DMS114 treated with DMSO at 0.1 percent for 48 hours (cell line): ENCODE data around the gene TGFBR3.

ENCODE experiments used
- DNase-seq: peaks from one replicate; lab custom pipeline; 2025; ENCODE audit not compliant: unreplicated experiment; lab: John Stamatoyannopoulos, UW

The TGFBR3 gene

GRCh38 chr1:91885716-91886506, at the start of gene TGFBR3:
Gene TGFBR3, minus strand, starts transcription at chr1:91886151. Its CDS starts 24,620 bp downstream, at chr1:91861531.
- DNase-seq, result peak; percentile 73

- no peak for DNase-seq
Measured at GRCh38 chr1:91929250-91929649, 43.3 kb upstream of the TGFBR3 start.

- DNase-seq, result no peak
Measured at GRCh38 chr1:91928026-91928425, 42.1 kb upstream of the TGFBR3 start.

- DNase-seq, result no peak
Measured at GRCh38 chr1:91925644-91926435, 39.9 kb upstream of the TGFBR3 start.

GRCh38 chr1:91924146-91924545, 38.2 kb upstream of the TGFBR3 start:
- no peak for DNase-seq

GRCh38 chr1:91919962-91920361, 34.0 kb upstream of the TGFBR3 start:
- DNase-seq, result no peak

- DNase-seq, result no peak
Measured at GRCh38 chr1:91916811-91917460, 31.0 kb upstream of the TGFBR3 start.

- no peak for DNase-seq
Measured at GRCh38 chr1:91916046-91916445, 30.1 kb upstream of the TGFBR3 start.

GRCh38 chr1:91913018-91913417, 27.1 kb upstream of the TGFBR3 start:
- no peak for DNase-seq

- DNase-seq, result no peak
Measured at GRCh38 chr1:91912266-91912665, 26.3 kb upstream of the TGFBR3 start.

- DNase-seq, result no peak
Measured at GRCh38 chr1:91901231-91901630, 15.3 kb upstream of the TGFBR3 start.

GRCh38 chr1:91900562-91900961, 14.6 kb upstream of the TGFBR3 start:
- no peak for DNase-seq

GRCh38 chr1:91897016-91897415, 11.1 kb upstream of the TGFBR3 start:
- no peak for DNase-seq

- DNase-seq, result no peak
Measured at GRCh38 chr1:91895832-91896556, 10.0 kb upstream of the TGFBR3 start.

- DNase-seq, result no peak
Measured at GRCh38 chr1:91894036-91894761, 8.2 kb upstream of the TGFBR3 start.

- DNase-seq, result no peak
Measured at GRCh38 chr1:91891969-91892368, 6.0 kb upstream of the TGFBR3 start.

GRCh38 chr1:91891454-91891853, 5.5 kb upstream of the TGFBR3 start:
- no peak for DNase-seq

GRCh38 chr1:91889717-91890459, 3.9 kb upstream of the TGFBR3 start:
- no peak for DNase-seq

- DNase-seq, result no peak
Measured at GRCh38 chr1:91885213-91885715, 687 bp downstream of the TGFBR3 start.
